Stomach (tissue), 9 donors: ENCODE results near the gene UBE2S. TPM values are rescaled to one million over a fixed set of nuclear protein-coding genes. Genes with fewer than 3 reads are reported as not detected.

Source experiments
- DNase-seq, 2 donors: peaks; one replicate each; pipeline versions ENCODE4 v3.0.0 to v3.0.0-alpha.2; 2013 to 2019
- H3K27ac ChIP-seq, 5 donors: fragments of 200-600 bp in 4 of 5; sonication (generic) in 4 of 5; one replicate each; pipeline ENCODE4 v1.5.1; 2013 to 2019; ENCODE audit warnings: mild to moderate bottlenecking in 1 of 5, moderate library complexity in 1 of 5
- H3K27me3 ChIP-seq, 3 donors: fragments of 200-600 bp; sonication (generic); one replicate each; pipeline ENCODE4 v1.5.1; 2017 to 2019; ENCODE audit warnings: mixed run types in 1 of 3
- H3K36me3 ChIP-seq, 4 donors: fragments of 200-600 bp; sonication (generic); 1 replicate in 3 of 4; 2 replicates in 1 of 4; pipeline ENCODE4 v1.5.1; 2016 to 2019
- H3K4me1 ChIP-seq, 4 donors: fragments of 200-600 bp; sonication (generic); one replicate each; pipeline ENCODE4 v1.5.1; 2016 to 2019
- H3K4me3 ChIP-seq, 4 donors: fragments of 200-600 bp; sonication (generic) in 3 of 4; one replicate each; pipeline ENCODE4 v1.5.1; 2016 to 2019; ENCODE audit warnings: mild to moderate bottlenecking in 1 of 4
- H3K9me3 ChIP-seq, 4 donors: fragments of 200-600 bp; sonication (generic); one replicate each; pipeline ENCODE4 v1.5.1; 2016 to 2019
- CTCF ChIP-seq, 7 experiments: fragments of 450-650 bp in 4 of 7; fragments of 200-600 bp in 3 of 7; sonication (generic) in 3 of 7; IDR thresholded peaks; one replicate each; pipeline ENCODE4 v1.5.1; 2016 to 2019; ENCODE audit warnings: antibody characterized with exemption in 7 of 7, control low read depth in 2 of 7, mild to moderate bottlenecking in 1 of 7
- EP300 ChIP-seq: sonication (generic); formaldehyde crosslinking; IDR thresholded peaks from one replicate; pipeline ENCODE4 v1.6.1; 2017; ENCODE audit warnings: antibody characterized with exemption
- POLR2A ChIP-seq, 4 donors: fragments of 450-650 bp; IDR thresholded peaks; one replicate each; pipeline ENCODE4 v1.6.1; 2016; ENCODE audit warnings: antibody characterized with exemption in 4 of 4, control low read depth in 2 of 4, mild to moderate bottlenecking in 1 of 4, moderate library complexity in 1 of 4
- POLR2AphosphoS5 ChIP-seq, 3 donors: sonication (generic); formaldehyde crosslinking; IDR thresholded peaks; one replicate each; pipeline ENCODE4 v1.6.1; 2016; ENCODE audit warnings: antibody characterized with exemption in 3 of 3
- WGBS, 5 donors: extraction: QIAGEN DNeasy Blood & Tissue Kit in 3 of 5; methylation state at CpG; one replicate each; pipeline versions ENCODE4 v1.1.5 to v1.1.7; 2013 to 2018; 5-methylcytosine and 5-hydroxymethylcytosine counted together
- intact Hi-C: fragments of 100-400 bp; cut with DNase I; formaldehyde crosslinking; loops from one replicate; pipeline ENCODE4 v1.15.1; 2023; ENCODE audit warnings: low total_unique reads
- polyA plus RNA-seq, 3 donors: library from polyadenylated mRNA; stranded (reverse); fragments of 200-250 nt; gene quantifications; one replicate each; pipeline ENCODE4 v1.2.3, GENCODE V29; 2013
- total RNA-seq, 5 donors: library from RNA; depleted of rRNA; stranded (reverse); fragments of >200 nt; gene quantifications; one replicate each; pipeline versions ENCODE4 v1.1.0 to v1.2.3, GENCODE V29; 2014 to 2016
- donor health status: healthy with polysubstance abuse.
- donor health status: Bipolar disorder and iron deficiency.
- donor health status: healthy.

UBE2S gene
- total and polyA plus RNA-seq, 8 donors: 8.0 to 43.3 (median 13.1) TPM

GRCh38 chr19:55433292-55433691 is 25.7 kb upstream of the UBE2S start:
- intact Hi-C loops: no loop called here
- no peak overlapping the region for H3K27ac ChIP-seq
- peaks cover 23 to 87% (median 38%) of the 10 kb centered on the region in 3 donors for H3K27me3 ChIP-seq
- H3K9me3 ChIP-seq: no peaks in the 10 kb centered on the region
- no peak overlapping the region for H3K4me3 ChIP-seq
- H3K4me1 ChIP-seq: peaks cover 0 to 6% (median 0%) of the 10 kb centered on the region in 4 donors
- no peaks in the 10 kb centered on the region for H3K36me3 ChIP-seq
- no peak for DNase-seq
- TF ChIP-seq CTCF (IDR thresholded peaks at IDR 0.05) (no peak), POLR2AphosphoS5 (IDR thresholded peaks at IDR 0.05) (no peak), EP300 (no peak), POLR2A (IDR thresholded peaks at IDR 0.05) (no peak)
- WGBS, 5 donors: 8 to 40% (median 17%) methylated on average over 1 to 46 of the region's 48 CpGs

DNA sequence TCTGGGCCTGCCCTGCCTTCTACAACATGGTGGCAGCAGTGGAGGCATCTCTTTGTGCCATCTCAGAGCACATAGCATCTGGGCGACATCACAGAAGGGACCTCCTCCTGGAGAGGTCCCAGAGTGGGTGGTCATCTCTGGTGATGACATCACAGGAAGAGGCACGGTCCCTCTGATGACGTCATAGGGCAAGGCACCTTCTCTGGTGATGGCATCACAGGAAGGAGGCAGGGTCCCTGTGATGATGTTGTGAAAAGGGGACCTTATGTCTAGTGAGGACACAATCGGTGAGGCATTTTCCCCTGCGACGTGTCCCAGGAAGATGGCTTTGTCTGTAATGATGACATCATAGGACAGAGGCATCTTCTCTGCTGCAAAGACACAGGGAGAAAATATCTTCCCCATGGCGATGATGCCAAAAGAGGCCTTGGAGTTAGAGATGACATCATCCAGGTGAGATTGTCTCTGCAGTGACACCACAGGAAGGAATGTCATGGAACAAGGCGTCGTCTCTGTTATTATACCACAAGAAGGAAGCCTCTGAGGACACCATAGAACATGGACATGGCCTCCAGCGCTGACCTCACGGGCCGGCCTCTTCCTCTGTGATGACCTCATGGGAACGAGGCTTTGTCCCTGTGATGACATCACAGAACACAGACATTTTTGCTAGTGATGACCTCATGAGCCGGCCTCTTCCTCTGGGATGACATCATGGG is 24.8 kb upstream of the UBE2S start:
- 82 to 90% (median 89%) methylated on average over 11 to 14 of the region's 14 CpGs for WGBS, 5 donors
- Histone ChIP-seq H3K9me3 (no peaks in the 10 kb centered on the region), H3K4me3 (no peak overlapping the region), H3K27me3 (peaks cover 21 to 85% (median 29%) of the 10 kb centered on the region in 3 donors), H3K27ac (no peak overlapping the region), H3K36me3 (no peaks in the 10 kb centered on the region), H3K4me1 (peaks cover 0 to 6% (median 0%) of the 10 kb centered on the region in 4 donors)
- intact Hi-C loops: no loop called here
- TF ChIP-seq POLR2AphosphoS5 (IDR thresholded peaks at IDR 0.05) (no peak), CTCF (IDR thresholded peaks at IDR 0.05) (no peak), POLR2A (IDR thresholded peaks at IDR 0.05) (no peak), EP300 (no peak)
- no peak for DNase-seq

DNA sequence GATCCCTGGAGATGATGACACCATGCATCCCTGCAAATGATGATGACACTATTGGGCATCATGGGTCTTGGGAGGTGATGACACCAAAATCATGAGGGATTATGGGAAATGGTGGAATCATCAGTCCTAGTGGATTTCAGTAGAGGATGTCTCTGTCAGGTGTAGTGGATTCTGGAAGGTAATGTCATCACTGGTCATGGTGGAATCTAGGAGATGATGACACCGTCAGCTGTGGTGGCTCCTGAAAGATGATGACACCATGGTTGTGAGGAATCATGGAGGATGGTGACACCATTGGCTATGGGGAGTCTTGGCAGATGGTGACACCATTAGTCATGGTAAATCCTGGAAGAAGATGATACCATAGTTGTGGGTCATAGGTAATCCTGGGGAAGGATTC is 23.6 kb upstream of the UBE2S start:
- Histone ChIP-seq H3K4me1 (peaks cover 0 to 6% (median 0%) of the 10 kb centered on the region in 4 donors), H3K4me3 (no peak overlapping the region), H3K27me3 (peaks cover 21 to 80% (median 28%) of the 10 kb centered on the region in 3 donors), H3K36me3 (no peaks in the 10 kb centered on the region), H3K9me3 (no peaks in the 10 kb centered on the region), H3K27ac (no peak overlapping the region)
- TF ChIP-seq EP300: no peak
- no peak for TF ChIP-seq CTCF (IDR thresholded peaks at IDR 0.05)
- no peak for TF ChIP-seq POLR2A (IDR thresholded peaks at IDR 0.05)
- TF ChIP-seq POLR2AphosphoS5 (IDR thresholded peaks at IDR 0.05): no peak
- intact Hi-C loops: no loop called here
- DNase-seq: no peak
- 76 to 100% (median 98%) methylated on average over 1 of the region's 1 CpG for WGBS, 5 donors

- H3K4me3 ChIP-seq: no peak overlapping the region
- no peak for TF ChIP-seq POLR2AphosphoS5 (IDR thresholded peaks at IDR 0.05)
- TF ChIP-seq POLR2A (IDR thresholded peaks at IDR 0.05): no peak
- TF ChIP-seq EP300: no peak
- TF ChIP-seq CTCF (IDR thresholded peaks at IDR 0.05): no peak
- peaks cover 10 to 71% (median 17%) of the 10 kb centered on the region in 3 donors for H3K27me3 ChIP-seq
- H3K9me3 ChIP-seq: no peaks in the 10 kb centered on the region
- H3K36me3 ChIP-seq: no peaks in the 10 kb centered on the region
- WGBS, 5 donors: 56 to 73% (median 64%) methylated on average over 2 of the region's 2 CpGs
- no peak for DNase-seq
- intact Hi-C loops: loop anchor here (5.0 kb wide), 1 partner anchor 669 kb away; no protein-coding TSS in a partner anchor
- no peak overlapping the region for H3K27ac ChIP-seq
- H3K4me1 ChIP-seq: no peaks in the 10 kb centered on the region
These were observed 18.5 kb upstream of the UBE2S start for GRCh38 chr19:55426042-55426441.
